NB4 (cell line): Measurements from ENCODE around the gene FAM184A.

Source experiments
- DNase-seq: peaks from one replicate; pipeline ENCODE4 v3.0.0; 2010; ENCODE audit warnings: low read depth
- H3K4me3 ChIP-seq: one replicate; pipeline ENCODE4 v1.5.1; 2011; ENCODE audit warnings: mild to moderate bottlenecking, low read depth, low read length, moderate library complexity
- CTCF ChIP-seq: IDR thresholded peaks from one replicate; pipeline ENCODE4 v1.5.1; 2012; ENCODE audit warnings: low read depth, low read length
- MYC ChIP-seq: IDR thresholded peaks from 2 replicates; pipeline ENCODE4 v1.6.1; 2011; ENCODE audit warnings: low read depth, low read length
- POLR2A ChIP-seq: IDR thresholded peaks from 2 replicates; pipeline ENCODE4 v1.6.1; 2011; ENCODE audit warnings: mild to moderate bottlenecking; ENCODE audit not compliant: insufficient read length; ENCODE audit errors: extremely low read depth
- TF ChIP-seq, protein P1 (sequence below): IDR thresholded peaks from 2 replicates; pipeline ENCODE4 v1.6.1; 2011; ENCODE audit warnings: low read depth, low read length

Gene FAM184A

DNA sequence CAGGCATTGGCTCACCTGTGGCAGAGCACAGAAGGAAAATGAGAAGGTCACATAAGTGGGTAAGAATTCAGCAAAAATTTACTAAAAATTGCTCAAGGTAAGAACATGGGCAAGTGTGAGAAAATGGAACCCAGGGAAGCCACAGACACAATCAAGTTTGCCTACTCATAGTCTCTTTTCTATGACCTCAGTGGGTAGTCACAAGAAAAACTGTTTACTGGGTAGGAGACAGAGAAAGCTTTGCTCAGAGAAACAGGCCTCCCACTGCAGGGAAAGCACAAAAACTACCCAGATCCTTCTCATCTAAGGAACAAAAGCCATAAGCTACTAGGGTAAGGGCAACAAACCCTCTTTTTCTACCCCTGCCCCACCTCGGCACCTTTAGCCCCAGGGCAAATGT lies 35.2 kb downstream of the FAM184A start:
- H3K4me3 ChIP-seq = no peak overlapping the region
- TF ChIP-seq, protein P1, sequence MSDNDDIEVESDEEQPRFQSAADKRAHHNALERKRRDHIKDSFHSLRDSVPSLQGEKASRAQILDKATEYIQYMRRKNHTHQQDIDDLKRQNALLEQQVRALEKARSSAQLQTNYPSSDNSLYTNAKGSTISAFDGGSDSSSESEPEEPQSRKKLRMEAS = no peak
- no peak for TF ChIP-seq MYC
- no peak for TF ChIP-seq POLR2A
- no peak for TF ChIP-seq CTCF
- DNase-seq = no peak

DNA sequence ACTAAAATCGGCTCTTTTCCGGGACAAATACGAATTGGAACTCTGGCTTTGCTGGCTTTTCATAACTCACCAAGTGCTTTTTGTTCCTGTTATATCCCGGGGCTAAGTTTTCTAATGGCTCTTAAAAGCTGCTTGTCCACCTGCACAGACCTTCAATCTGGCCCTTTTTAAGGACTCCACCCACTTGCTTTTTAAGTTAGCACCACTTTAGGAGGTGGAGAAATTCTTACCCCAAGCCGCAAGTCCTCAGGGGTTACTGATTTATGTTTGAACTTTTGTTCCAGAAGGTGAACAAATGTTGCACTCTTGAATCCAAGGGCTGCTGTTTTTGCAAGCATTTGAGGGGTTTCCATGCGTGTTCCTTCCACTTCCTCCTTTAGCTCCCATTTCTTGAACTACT lies 37.8 kb downstream of the FAM184A start:
- TF ChIP-seq MYC (no peak), POLR2A (no peak), CTCF (no peak)
- TF ChIP-seq, protein P1 = no peak
- no peak overlapping the region for H3K4me3 ChIP-seq
- DNase-seq = no peak

- TF ChIP-seq POLR2A = no peak
- TF ChIP-seq, protein P1 = no peak
- no peak for TF ChIP-seq MYC
- TF ChIP-seq CTCF = no peak
- H3K4me3 ChIP-seq = no peak overlapping the region
- DNase-seq = no peak
Measured at GRCh38 chr6:119040229-119040628, 38.2 kb downstream of the FAM184A start.

- TF ChIP-seq POLR2A (no peak), MYC (no peak), CTCF (no peak)
- TF ChIP-seq, protein P1 = no peak
- H3K4me3 ChIP-seq = no peak overlapping the region
Measured at GRCh38 chr6:119037941-119038623, 40.4 kb downstream of the FAM184A start.

GRCh38 chr6:119037264-119037663 lies 41.2 kb downstream of the FAM184A start:
- no peak overlapping the region for H3K4me3 ChIP-seq
- DNase-seq = no peak
- TF ChIP-seq CTCF (no peak), POLR2A (no peak), MYC (no peak)
- TF ChIP-seq, protein P1 = no peak

More at GRCh38 chr6:119037941-119038623, 40.4 kb downstream of the FAM184A start:
- DNase-seq = no peak
